HL-60 (cell line): ENCODE results near the gene FBXL17.

Experiments used
- DNase-seq, 2 experiments: peaks; one replicate each; pipeline ENCODE4 v3.0.0-alpha.2; 2010 to 2020; ENCODE audit warnings: low read depth in 1 of 2, low spot score in 1 of 2
- H3K27ac ChIP-seq: fragments of 250-450 bp; sonication (Bioruptor Pico); replicated peaks from 2 replicates; pipeline ENCODE4 v1.5.1; 2020; ENCODE audit warnings: mild to moderate bottlenecking, moderate library complexity
- H3K27me3 ChIP-seq: fragments of 250-450 bp; sonication (Bioruptor Pico); 2 replicates; pipeline ENCODE4 v1.5.1; 2021; ENCODE audit warnings: mild to moderate bottlenecking, moderate library complexity; ENCODE audit not compliant: insufficient read depth, poor library complexity, severe bottlenecking
- H3K4me3 ChIP-seq: replicated peaks from 2 replicates; pipeline ENCODE4 v1.5.1; 2011; ENCODE audit warnings: mild to moderate bottlenecking, control low read depth, low read length; ENCODE audit not compliant: insufficient read depth
- CTCF ChIP-seq: IDR thresholded peaks from one replicate; pipeline ENCODE4 v1.5.1; 2011; ENCODE audit warnings: low read length, control low read depth, inconsistent platforms; ENCODE audit not compliant: insufficient read depth
- GABPA ChIP-seq: IDR thresholded peaks from 2 replicates; pipeline ENCODE4 v1.6.1; 2012; ENCODE audit warnings: low read depth
- POLR2AphosphoS5 ChIP-seq: IDR thresholded peaks from 2 replicates; pipeline ENCODE4 v1.6.1; 2012; ENCODE audit warnings: low read depth
- SPI1 ChIP-seq: IDR thresholded peaks from 2 replicates; pipeline ENCODE4 v1.6.1; 2012; ENCODE audit warnings: low read depth, mild to moderate bottlenecking, borderline replicate concordance
- TF ChIP-seq, protein P1 (sequence below): IDR thresholded peaks from 2 replicates; pipeline ENCODE4 v1.6.1; 2012; ENCODE audit warnings: low read depth; ENCODE audit not compliant: insufficient replicate concordance

Gene FBXL17

GRCh38 chr5:108260117-108260857, 121.6 kb downstream of the FBXL17 start:
- Histone ChIP-seq H3K27me3 (no peaks in the 10 kb centered on the region), H3K4me3 (peak overlapping the region; percentile 30), H3K27ac (no peak overlapping the region)
- TF ChIP-seq, protein P1, sequence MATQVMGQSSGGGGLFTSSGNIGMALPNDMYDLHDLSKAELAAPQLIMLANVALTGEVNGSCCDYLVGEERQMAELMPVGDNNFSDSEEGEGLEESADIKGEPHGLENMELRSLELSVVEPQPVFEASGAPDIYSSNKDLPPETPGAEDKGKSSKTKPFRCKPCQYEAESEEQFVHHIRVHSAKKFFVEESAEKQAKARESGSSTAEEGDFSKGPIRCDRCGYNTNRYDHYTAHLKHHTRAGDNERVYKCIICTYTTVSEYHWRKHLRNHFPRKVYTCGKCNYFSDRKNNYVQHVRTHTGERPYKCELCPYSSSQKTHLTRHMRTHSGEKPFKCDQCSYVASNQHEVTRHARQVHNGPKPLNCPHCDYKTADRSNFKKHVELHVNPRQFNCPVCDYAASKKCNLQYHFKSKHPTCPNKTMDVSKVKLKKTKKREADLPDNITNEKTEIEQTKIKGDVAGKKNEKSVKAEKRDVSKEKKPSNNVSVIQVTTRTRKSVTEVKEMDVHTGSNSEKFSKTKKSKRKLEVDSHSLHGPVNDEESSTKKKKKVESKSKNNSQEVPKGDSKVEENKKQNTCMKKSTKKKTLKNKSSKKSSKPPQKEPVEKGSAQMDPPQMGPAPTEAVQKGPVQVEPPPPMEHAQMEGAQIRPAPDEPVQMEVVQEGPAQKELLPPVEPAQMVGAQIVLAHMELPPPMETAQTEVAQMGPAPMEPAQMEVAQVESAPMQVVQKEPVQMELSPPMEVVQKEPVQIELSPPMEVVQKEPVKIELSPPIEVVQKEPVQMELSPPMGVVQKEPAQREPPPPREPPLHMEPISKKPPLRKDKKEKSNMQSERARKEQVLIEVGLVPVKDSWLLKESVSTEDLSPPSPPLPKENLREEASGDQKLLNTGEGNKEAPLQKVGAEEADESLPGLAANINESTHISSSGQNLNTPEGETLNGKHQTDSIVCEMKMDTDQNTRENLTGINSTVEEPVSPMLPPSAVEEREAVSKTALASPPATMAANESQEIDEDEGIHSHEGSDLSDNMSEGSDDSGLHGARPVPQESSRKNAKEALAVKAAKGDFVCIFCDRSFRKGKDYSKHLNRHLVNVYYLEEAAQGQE = no peak
- TF ChIP-seq CTCF (peak; percentile 68), POLR2AphosphoS5 (no peak)
- peak; percentile 8 to 39 for DNase-seq

- Histone ChIP-seq H3K27me3 (no peaks in the 10 kb centered on the region), H3K4me3 (no peak overlapping the region), H3K27ac (no peak overlapping the region)
- DNase-seq = no peak
- TF ChIP-seq, protein P1 = no peak
- no peak for TF ChIP-seq SPI1
- TF ChIP-seq POLR2AphosphoS5 = no peak
- TF ChIP-seq GABPA = no peak
- no peak for TF ChIP-seq CTCF
Observed at GRCh38 chr5:108259306-108259705, 122.6 kb downstream of the FBXL17 start.

- Histone ChIP-seq H3K27me3 (no peaks in the 10 kb centered on the region), H3K27ac (no peak overlapping the region), H3K4me3 (no peak overlapping the region)
- DNase-seq = no peak
- no peak for TF ChIP-seq POLR2AphosphoS5
- no peak for TF ChIP-seq GABPA
- TF ChIP-seq, protein P1 = no peak
- TF ChIP-seq SPI1 = no peak
- TF ChIP-seq CTCF = no peak
Observed at GRCh38 chr5:108257996-108258395, 123.9 kb downstream of the FBXL17 start.
